Measurements from ENCODE around the gene ARHGAP44.

DNA sequence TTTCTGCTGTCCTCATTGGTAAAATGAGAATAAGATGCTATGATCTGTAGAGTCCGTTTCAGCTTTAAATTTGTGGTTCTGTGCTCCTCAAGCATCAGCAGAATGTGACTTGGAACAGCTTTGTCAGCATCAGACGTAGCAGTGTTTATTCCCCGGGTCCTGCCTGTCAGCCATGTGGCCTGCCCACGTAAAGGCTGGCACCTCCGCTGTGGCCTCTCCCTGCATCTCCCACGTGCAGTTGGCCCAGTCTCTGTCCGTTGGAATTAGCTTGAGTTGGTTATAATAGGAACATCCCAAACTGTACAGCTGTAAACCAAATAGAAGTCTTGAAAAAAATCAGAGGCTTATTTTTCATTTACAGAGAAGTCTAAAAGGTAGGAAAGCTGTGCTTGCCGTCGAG is 61.7 kb downstream of the ARHGAP44 start:
- TF ChIP-seq, protein P1, sequence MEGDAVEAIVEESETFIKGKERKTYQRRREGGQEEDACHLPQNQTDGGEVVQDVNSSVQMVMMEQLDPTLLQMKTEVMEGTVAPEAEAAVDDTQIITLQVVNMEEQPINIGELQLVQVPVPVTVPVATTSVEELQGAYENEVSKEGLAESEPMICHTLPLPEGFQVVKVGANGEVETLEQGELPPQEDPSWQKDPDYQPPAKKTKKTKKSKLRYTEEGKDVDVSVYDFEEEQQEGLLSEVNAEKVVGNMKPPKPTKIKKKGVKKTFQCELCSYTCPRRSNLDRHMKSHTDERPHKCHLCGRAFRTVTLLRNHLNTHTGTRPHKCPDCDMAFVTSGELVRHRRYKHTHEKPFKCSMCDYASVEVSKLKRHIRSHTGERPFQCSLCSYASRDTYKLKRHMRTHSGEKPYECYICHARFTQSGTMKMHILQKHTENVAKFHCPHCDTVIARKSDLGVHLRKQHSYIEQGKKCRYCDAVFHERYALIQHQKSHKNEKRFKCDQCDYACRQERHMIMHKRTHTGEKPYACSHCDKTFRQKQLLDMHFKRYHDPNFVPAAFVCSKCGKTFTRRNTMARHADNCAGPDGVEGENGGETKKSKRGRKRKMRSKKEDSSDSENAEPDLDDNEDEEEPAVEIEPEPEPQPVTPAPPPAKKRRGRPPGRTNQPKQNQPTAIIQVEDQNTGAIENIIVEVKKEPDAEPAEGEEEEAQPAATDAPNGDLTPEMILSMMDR (IDR thresholded peaks at IDR 0.05; ENCODE audit: control extremely low read depth in 1 of 3, insufficient read depth in 1 of 3, low read depth in 1 of 3, low read length in 3 of 3), result no peak
- TF ChIP-seq JUND (IDR thresholded peaks at IDR 0.05; ENCODE audit: low read length) (no peak), EZH2 (IDR thresholded peaks at IDR 0.05; ENCODE audit: low read depth, low read length, severe bottlenecking) (no peak), POLR2A (IDR thresholded peaks at IDR 0.05; ENCODE audit: control extremely low read depth in 1 of 2, low read depth in 2 of 2, low read length in 2 of 2) (no peak), ZNF274 (IDR thresholded peaks at IDR 0.05; ENCODE audit: borderline replicate concordance, extremely low read depth, low read length) (no peak)
- TF ChIP-seq, protein P2, sequence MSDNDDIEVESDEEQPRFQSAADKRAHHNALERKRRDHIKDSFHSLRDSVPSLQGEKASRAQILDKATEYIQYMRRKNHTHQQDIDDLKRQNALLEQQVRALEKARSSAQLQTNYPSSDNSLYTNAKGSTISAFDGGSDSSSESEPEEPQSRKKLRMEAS (IDR thresholded peaks at IDR 0.05), result no peak
- TF ChIP-seq, protein P3, sequence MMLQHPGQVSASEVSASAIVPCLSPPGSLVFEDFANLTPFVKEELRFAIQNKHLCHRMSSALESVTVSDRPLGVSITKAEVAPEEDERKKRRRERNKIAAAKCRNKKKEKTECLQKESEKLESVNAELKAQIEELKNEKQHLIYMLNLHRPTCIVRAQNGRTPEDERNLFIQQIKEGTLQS (IDR thresholded peaks at IDR 0.05; ENCODE audit: insufficient read depth, low read depth, low read length), result no peak

Data from H1 (cell line).